ENCODE data around the gene C1QA.

C1QA gene

DNA sequence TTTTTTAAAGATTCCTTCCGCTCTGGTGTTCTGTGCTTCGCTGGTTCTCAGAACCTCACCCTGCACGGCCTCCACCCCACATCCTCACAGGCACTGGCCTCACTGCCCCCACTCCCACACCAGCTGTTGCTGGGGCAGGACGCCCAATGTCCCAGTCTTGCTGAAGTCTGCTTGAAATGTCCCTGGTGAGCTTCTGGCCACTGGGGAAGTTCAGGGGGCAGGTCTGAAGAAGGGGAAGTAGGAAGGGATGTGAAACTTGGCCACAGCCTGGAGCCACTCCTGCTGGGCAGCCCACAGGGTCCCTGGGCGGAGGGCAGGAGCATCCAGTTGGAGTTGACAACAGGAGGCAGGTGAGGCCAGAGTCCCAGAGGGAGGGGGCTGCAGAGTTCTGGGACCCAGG is at the start of gene C1QA:
Gene C1QA (plus strand): TSS at position 276 of the 400 bp plus-strand sequence. CDS start 989 bp downstream, outside the sequence.
- in situ Hi-C loops (cut with HindIII; ENCODE audit: low sequenced_read_pairs), result no loop called here
- no peak within 1 kb of the TSS for H3K4me3 ChIP-seq (ENCODE audit: low read depth, low read length)
- TF ChIP-seq, protein P1, sequence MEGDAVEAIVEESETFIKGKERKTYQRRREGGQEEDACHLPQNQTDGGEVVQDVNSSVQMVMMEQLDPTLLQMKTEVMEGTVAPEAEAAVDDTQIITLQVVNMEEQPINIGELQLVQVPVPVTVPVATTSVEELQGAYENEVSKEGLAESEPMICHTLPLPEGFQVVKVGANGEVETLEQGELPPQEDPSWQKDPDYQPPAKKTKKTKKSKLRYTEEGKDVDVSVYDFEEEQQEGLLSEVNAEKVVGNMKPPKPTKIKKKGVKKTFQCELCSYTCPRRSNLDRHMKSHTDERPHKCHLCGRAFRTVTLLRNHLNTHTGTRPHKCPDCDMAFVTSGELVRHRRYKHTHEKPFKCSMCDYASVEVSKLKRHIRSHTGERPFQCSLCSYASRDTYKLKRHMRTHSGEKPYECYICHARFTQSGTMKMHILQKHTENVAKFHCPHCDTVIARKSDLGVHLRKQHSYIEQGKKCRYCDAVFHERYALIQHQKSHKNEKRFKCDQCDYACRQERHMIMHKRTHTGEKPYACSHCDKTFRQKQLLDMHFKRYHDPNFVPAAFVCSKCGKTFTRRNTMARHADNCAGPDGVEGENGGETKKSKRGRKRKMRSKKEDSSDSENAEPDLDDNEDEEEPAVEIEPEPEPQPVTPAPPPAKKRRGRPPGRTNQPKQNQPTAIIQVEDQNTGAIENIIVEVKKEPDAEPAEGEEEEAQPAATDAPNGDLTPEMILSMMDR (IDR thresholded peaks at IDR 0.05; ENCODE audit: low read depth, low read length), result no peak
- no peak for DNase-seq (ENCODE audit: low read depth, low spot score)

DNA sequence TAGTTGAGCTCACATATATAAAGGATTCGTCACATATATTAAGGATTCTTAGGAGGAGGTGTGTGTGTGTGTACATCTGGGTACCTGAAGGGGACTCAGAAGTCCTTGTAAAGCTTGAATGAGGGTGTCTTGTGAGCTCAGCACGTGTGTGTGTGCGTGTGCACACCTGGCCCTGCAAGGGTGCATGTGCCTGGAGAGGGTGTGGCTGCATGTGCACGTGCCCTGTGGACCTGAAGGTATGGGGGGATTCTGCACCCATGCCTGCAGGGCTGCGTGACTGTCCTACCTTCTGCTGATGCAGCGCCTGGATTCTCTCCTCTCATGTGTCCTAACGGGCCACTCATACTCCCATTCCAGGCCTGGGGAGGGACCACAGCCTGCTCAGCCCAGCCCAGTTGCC is 49.2 kb upstream of the C1QA start:
- TF ChIP-seq, protein P1 (IDR thresholded peaks at IDR 0.05; ENCODE audit: low read depth, low read length), result no peak
- H3K4me3 ChIP-seq (ENCODE audit: low read depth, low read length), result no peak overlapping the region
- in situ Hi-C loops (cut with HindIII; ENCODE audit: low sequenced_read_pairs), result no loop called here
- no peak for DNase-seq (ENCODE audit: low read depth, low spot score)

GRCh38 chr1:22588899-22589422 is 47.5 kb upstream of the C1QA start:
- in situ Hi-C loops (cut with HindIII; ENCODE audit: low sequenced_read_pairs), result no loop called here
- no peak for DNase-seq (ENCODE audit: low read depth, low spot score)
- TF ChIP-seq, protein P1 (IDR thresholded peaks at IDR 0.05; ENCODE audit: low read depth, low read length), result no peak
- H3K4me3 ChIP-seq (ENCODE audit: low read depth, low read length), result no peak overlapping the region

DNA sequence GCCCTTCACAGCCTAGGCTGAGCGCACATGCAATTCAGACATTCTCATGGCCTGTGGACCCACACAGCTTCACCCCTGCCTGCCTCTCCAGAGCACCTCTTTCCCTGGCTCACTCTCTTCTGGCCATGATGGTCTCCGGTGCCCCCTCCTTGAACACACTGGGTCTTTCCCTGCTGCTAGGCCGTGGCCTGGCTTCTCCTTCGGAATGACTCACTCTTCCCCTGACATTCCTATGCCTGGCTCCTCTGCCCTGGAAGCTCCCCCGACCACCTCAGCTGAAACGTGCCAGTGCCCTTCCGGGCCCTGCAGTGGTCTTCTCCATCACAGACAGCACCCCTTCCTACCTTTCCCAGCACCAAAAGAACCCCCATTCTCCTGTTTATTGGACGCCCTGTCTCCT is 44.9 kb upstream of the C1QA start:
- TF ChIP-seq, protein P1 (IDR thresholded peaks at IDR 0.05; ENCODE audit: low read depth, low read length), result no peak
- no peak for DNase-seq (ENCODE audit: low read depth, low spot score)
- in situ Hi-C loops (cut with HindIII; ENCODE audit: low sequenced_read_pairs), result no loop called here
- no peak overlapping the region for H3K4me3 ChIP-seq (ENCODE audit: low read depth, low read length)

GRCh38 chr1:22592051-22592450 is 44.4 kb upstream of the C1QA start:
- in situ Hi-C loops (cut with HindIII; ENCODE audit: low sequenced_read_pairs), result no loop called here
- TF ChIP-seq, protein P1 (IDR thresholded peaks at IDR 0.05; ENCODE audit: low read depth, low read length), result no peak
- no peak for DNase-seq (ENCODE audit: low read depth, low spot score)
- H3K4me3 ChIP-seq (ENCODE audit: low read depth, low read length), result no peak overlapping the region

DNA sequence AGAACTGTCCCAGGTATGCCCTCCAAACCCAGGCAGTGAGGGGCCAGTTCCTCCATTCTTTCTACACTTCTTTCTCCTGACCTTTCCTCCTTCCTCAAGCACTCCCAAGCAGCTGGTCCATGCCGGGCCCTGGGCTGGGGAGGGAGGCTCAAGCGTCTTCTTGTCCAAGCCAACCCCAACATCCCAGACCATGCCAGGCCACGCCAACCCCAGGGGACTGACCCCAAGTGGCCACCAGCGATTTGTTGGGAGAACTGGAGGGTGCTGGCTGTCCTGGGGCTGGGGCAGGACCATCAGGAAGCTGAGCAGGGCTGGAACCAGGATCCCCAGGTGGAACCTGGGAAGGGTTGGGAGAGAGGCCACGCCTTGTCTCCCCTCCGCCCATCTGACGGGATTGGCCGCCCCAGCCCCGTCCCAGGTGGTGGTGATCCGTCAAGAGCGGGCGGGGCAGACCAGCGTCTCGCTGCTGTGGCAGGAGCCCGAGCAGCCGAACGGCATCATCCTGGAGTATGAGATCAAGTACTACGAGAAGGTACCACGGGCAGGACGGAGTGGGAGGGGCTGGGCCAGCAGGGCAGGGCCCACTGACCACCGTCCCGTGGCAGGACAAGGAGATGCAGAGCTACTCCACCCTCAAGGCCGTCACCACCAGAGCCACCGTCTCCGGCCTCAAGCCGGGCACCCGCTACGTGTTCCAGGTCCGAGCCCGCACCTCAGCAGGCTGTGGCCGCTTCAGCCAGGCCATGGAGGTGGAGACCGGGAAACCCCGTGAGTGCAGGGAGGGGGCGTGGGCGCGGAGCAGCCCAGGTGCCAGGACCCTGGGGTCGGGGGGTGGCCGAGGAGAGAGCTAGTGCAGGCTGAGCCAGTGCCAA is 43.3 kb upstream of the C1QA start:
- no peak overlapping the region for H3K4me3 ChIP-seq (ENCODE audit: low read depth, low read length)
- TF ChIP-seq, protein P1 (IDR thresholded peaks at IDR 0.05; ENCODE audit: low read depth, low read length), result no peak
- DNase-seq (ENCODE audit: low read depth, low spot score), result no peak
- in situ Hi-C loops (cut with HindIII; ENCODE audit: low sequenced_read_pairs), result no loop called here
